OCI-LY7 (cell line): ENCODE measurements around the gene DTNA.

Source experiments
- CTCF ChIP-seq: fragments of 200-600 bp; sonication (generic); conservative IDR thresholded peaks from 2 replicates; pipeline ENCODE4 v1.5.1; 2014; ENCODE audit warnings: mild to moderate bottlenecking, antibody characterized with exemption, low read length, moderate library complexity, mixed read lengths
- EZH2phosphoT487 ChIP-seq: fragments of 200-600 bp; sonication (generic); IDR thresholded peaks from 2 replicates; pipeline ENCODE4 v1.6.1; 2018; ENCODE audit warnings: low read depth, borderline replicate concordance, mild to moderate bottlenecking, mixed run types, antibody characterized with exemption, low read length, moderate library complexity, mixed read lengths

- TF ChIP-seq CTCF (no peak), EZH2phosphoT487 (no peak)
These were observed 48.4 kb downstream of the DTNA start for GRCh38 chr18:34758378-34758948.
